Ovary (tissue), 9 donors: ENCODE results near the gene NOXA1. TPM values are rescaled to one million over a fixed set of nuclear protein-coding genes. Genes with fewer than 3 reads are reported as not detected.

Source experiments
- DNase-seq, 5 donors: peaks; one replicate each; pipeline ENCODE4 v3.0.0-alpha.2; 2019 to 2020
- H3K27ac ChIP-seq, 2 donors: fragments of 200-600 bp; one replicate each; pipeline versions ENCODE4 v1.5.1 to v1.8.0; 2019 to 2022
- H3K27me3 ChIP-seq: fragments of 200-600 bp; one replicate; pipeline ENCODE4 v1.8.0; 2022
- H3K36me3 ChIP-seq: fragments of 200-600 bp; sonication (generic); one replicate; pipeline ENCODE4 v1.5.1; 2019
- H3K4me1 ChIP-seq: one replicate; pipeline ENCODE4 v1.8.1; 2013; ENCODE audit warnings: mild to moderate bottlenecking, moderate library complexity; ENCODE audit not compliant: insufficient read depth
- H3K4me3 ChIP-seq: fragments of 200-600 bp; sonication (generic); one replicate; pipeline ENCODE4 v1.5.1; 2017
- H3K9me3 ChIP-seq, 2 donors: fragments of 200-600 bp in 1 of 2; sonication (generic) in 1 of 2; one replicate each; pipeline versions ENCODE4 v1.5.1 to v1.8.1; 2013 to 2019; ENCODE audit warnings: mild to moderate bottlenecking in 1 of 2, moderate library complexity in 1 of 2
- EP300 ChIP-seq: sonication (generic); formaldehyde crosslinking; IDR thresholded peaks from one replicate; pipeline ENCODE4 v1.6.1; 2017; ENCODE audit warnings: antibody characterized with exemption
- POLR2A ChIP-seq: fragments of 450-650 bp; IDR thresholded peaks from one replicate; pipeline ENCODE4 v1.6.1; 2017; ENCODE audit warnings: antibody characterized with exemption, mild to moderate bottlenecking, moderate library complexity
- WGBS, 3 donors: extraction: QIAGEN DNeasy Blood & Tissue Kit in 1 of 3; methylation state at CpG; one replicate each; pipeline versions ENCODE4 v1.1.5 to v1.1.7; 2013 to 2017; 5-methylcytosine and 5-hydroxymethylcytosine counted together
- intact Hi-C, 4 donors: fragments of 100-400 bp; cut with DNase I; formaldehyde crosslinking; loops; one replicate each; pipeline versions ENCODE4 v1.11.0 to v1.15.1; 2022 to 2023
- polyA plus RNA-seq, 2 donors: library from polyadenylated mRNA; stranded (reverse); fragments of 200-250 nt in 1 of 2; fragments of 350-450 nt in 1 of 2; fragmentation: Illumina TruSeq in 1 of 2; extraction: RNeasy Lipid Tissue Mini Kit (QIAGEN cat#74804) in 1 of 2; gene quantifications; one replicate each; pipeline ENCODE4 v1.2.3, GENCODE V29; 2013 to 2014
- total RNA-seq, 7 donors: library from RNA; depleted of rRNA in 2 of 7; stranded (reverse); fragments of >200 nt in 2 of 7; fragmentation: NEBNext Ultra II Directional in 3 of 7; extraction: Animal tissue kit (Norgen Biotek cat#: 25700) in 3 of 7; gene quantifications; one replicate each; pipeline versions ENCODE4 v1.1.0 to v1.2.4, GENCODE V29; 2016 to 2023
- TF ChIP-seq, protein P1 (sequence below), 3 donors: fragments of 450-650 bp in 2 of 3; fragments of 200-600 bp in 1 of 3; IDR thresholded peaks; one replicate each; pipeline versions ENCODE4 v1.5.1 to v1.8.0; 2016 to 2022; ENCODE audit warnings: antibody characterized with exemption in 3 of 3, mild to moderate bottlenecking in 1 of 3
- donor health status: DM: no; HTN: no; CAD: no; lungs with moderate emphysema.
- donor health status: DM: no; HTN: no; CAD: no.
- donor health status: Bipolar disorder and iron deficiency.
- donor health status: DM: yes; HTN: yes; CAD: no.
- donor health status: DM: no; HTN: no; CAD: no.
- donor health status: DM: yes; HTN: yes; CAD: no.

Gene NOXA1
- total and polyA plus RNA-seq, 9 donors, result 7.1 to 18.5 (median 12.1) TPM; not detected in 1

DNA sequence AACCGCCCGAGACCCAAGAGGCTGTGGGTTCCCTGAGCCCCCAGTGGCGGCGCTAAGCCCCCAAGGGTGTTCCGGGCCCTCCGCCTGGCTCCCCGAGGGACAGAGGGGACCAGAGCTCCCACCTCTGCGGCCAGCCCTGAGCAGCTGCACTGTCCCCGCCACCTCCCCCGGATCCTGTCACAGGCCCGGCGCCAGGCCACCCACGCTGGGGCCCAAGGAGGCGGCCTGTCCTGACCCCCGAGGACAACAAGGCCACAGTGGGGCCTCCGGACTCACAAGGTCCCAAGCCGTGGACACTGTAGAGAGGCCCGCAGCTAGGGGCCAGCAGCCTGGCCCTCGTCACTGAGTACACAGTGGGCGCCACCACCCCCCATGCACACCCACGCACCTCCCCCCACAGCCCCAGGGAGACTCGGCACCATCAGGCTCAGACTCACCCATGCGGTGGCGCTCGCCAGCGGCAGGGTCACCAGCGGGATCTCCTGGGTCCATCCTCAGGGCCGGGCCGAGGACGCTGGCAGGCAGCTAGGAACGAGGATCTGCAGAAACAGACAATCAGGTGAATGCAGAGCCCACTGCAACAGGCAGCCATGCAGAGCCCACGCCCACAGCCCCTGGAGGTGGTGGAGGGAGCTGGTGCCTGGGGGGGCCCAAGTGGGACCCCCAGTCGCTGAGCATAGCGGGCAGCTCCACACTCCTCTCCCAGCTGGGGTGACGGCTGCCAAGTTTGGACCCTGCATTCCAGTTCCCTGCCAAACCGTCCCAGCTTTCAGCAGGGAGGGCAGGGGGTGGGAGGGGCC is 28.1 kb upstream of the NOXA1 start:
- TF ChIP-seq, protein P1, sequence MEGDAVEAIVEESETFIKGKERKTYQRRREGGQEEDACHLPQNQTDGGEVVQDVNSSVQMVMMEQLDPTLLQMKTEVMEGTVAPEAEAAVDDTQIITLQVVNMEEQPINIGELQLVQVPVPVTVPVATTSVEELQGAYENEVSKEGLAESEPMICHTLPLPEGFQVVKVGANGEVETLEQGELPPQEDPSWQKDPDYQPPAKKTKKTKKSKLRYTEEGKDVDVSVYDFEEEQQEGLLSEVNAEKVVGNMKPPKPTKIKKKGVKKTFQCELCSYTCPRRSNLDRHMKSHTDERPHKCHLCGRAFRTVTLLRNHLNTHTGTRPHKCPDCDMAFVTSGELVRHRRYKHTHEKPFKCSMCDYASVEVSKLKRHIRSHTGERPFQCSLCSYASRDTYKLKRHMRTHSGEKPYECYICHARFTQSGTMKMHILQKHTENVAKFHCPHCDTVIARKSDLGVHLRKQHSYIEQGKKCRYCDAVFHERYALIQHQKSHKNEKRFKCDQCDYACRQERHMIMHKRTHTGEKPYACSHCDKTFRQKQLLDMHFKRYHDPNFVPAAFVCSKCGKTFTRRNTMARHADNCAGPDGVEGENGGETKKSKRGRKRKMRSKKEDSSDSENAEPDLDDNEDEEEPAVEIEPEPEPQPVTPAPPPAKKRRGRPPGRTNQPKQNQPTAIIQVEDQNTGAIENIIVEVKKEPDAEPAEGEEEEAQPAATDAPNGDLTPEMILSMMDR (IDR thresholded peaks at IDR 0.05), result no peak
- TF ChIP-seq EP300 (no peak), POLR2A (no peak)
- H3K27me3 ChIP-seq, result no peaks in the 10 kb centered on the region
- intact Hi-C loops, result no loop called here
- WGBS, 3 donors, result 77 to 90% (median 80%) methylated on average over 32 to 36 of the region's 36 CpGs
- no peaks in the 10 kb centered on the region for H3K9me3 ChIP-seq
- H3K36me3 ChIP-seq, result no peaks in the 10 kb centered on the region
- H3K27ac ChIP-seq, result no peak overlapping the region
- H3K4me3 ChIP-seq, result no peak overlapping the region
- DNase-seq, result peak in 1 of 5 donors; percentile 19
- no peaks in the 10 kb centered on the region for H3K4me1 ChIP-seq

DNA sequence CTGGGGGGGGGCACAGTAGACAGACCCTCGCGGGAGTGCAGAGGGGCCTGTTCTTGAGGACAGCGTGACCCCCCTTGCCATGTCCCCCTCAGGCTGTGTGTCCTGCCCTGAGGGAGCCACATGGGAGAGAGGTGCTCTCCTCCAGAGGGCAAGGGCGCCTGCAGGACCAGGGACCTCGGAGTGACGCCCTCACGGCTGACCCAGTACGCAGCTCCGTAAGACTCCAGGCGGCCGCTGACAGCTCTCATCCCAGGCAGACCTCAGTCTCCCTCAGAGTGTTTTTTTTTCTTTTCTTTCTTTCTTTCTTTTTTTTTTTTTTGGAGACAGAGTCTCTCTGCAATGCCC is 27.6 kb upstream of the NOXA1 start:
- no peak for TF ChIP-seq EP300
- TF ChIP-seq, protein P1 (IDR thresholded peaks at IDR 0.05), result no peak
- no peak for TF ChIP-seq POLR2A
- Histone ChIP-seq H3K27me3 (no peaks in the 10 kb centered on the region), H3K27ac (no peak overlapping the region), H3K4me3 (no peak overlapping the region), H3K4me1 (no peaks in the 10 kb centered on the region), H3K9me3 (no peaks in the 10 kb centered on the region), H3K36me3 (no peaks in the 10 kb centered on the region)
- intact Hi-C loops, result no loop called here
- 79 to 93% (median 80%) methylated on average over 8 to 11 of the region's 11 CpGs for WGBS, 3 donors
- no peak for DNase-seq

DNA sequence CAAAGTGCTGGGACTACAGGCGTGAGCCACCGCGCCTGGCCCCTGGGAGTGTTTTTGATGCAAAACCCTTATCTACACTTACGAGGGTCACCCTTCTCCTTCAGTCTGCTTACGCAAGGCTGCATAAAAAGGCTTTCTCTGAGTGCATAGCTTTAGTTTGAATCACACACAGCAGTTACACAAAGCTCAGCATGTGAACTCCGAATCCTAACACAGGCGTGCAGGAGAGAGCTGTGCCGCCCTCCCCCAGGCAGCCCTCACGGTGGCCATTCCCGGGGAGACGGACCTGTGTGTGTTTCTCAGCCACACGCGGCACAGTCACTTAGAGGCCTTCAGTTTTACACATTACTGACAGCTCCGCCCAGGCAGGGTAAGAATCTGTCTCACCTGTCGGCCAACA is 27.0 kb upstream of the NOXA1 start:
- no peaks in the 10 kb centered on the region for H3K9me3 ChIP-seq
- intact Hi-C loops, result no loop called here
- H3K27ac ChIP-seq, result no peak overlapping the region
- no peak overlapping the region for H3K4me3 ChIP-seq
- no peaks in the 10 kb centered on the region for H3K27me3 ChIP-seq
- 79 to 88% (median 85%) methylated on average over 15 of the region's 15 CpGs for WGBS, 3 donors
- no peaks in the 10 kb centered on the region for H3K36me3 ChIP-seq
- no peak for TF ChIP-seq POLR2A
- no peaks in the 10 kb centered on the region for H3K4me1 ChIP-seq
- DNase-seq, result no peak

DNA sequence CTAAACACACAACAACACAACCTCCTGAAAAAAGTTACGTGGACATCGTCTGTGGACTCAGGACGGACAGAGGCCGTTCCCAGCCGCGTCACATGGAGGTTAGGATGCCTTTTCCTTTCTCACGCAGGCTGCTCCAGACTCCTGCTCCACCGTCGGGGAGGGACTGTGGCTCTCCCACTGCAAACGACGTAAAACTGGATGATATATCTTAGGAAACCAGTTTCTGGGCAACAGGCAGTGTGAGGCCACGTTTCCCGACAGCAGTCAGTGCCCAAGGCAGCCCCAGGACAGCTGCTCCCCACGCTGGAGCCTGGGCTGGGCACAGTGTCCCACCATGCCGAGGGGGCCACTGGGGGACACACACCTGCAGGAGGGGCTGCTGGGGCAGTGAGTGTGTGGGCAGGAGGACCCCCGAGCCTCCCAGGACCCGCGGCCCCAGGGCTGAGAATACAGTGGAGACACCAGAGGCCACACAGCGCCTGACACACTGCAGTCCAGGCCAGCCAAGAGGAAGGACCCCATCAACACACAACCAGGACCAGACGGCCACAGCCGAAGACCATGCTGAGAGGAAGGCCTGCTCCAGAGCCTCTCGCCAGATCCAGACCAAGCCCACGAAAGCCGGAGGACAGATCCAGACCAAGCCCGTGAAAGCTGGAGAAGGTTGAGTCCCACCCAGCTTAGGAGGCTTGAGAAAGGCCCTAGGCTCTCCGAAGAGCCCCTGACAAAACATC is 26.4 kb upstream of the NOXA1 start:
- H3K27me3 ChIP-seq, result no peaks in the 10 kb centered on the region
- intact Hi-C loops, result no loop called here
- no peak for DNase-seq
- no peak overlapping the region for H3K4me3 ChIP-seq
- no peaks in the 10 kb centered on the region for H3K4me1 ChIP-seq
- 93 to 94% (median 93%) methylated on average over 26 of the region's 26 CpGs for WGBS, 3 donors
- TF ChIP-seq, protein P1 (IDR thresholded peaks at IDR 0.05), result no peak
- TF ChIP-seq POLR2A (no peak), EP300 (no peak)
- no peak overlapping the region for H3K27ac ChIP-seq
- H3K36me3 ChIP-seq, result no peaks in the 10 kb centered on the region
- H3K9me3 ChIP-seq, result no peaks in the 10 kb centered on the region
